HG02571 (cell line): Measurements from ENCODE around the gene PRKAG2.

ENCODE experiments used
- ATAC-seq: cut with Tn5 transposase; IDR thresholded peaks from one replicate; pipeline ENCODE4 v1.9.1; 2021; ENCODE audit warnings: mild to moderate bottlenecking, moderate library complexity; ENCODE audit not compliant: unreplicated experiment

Gene PRKAG2

GRCh38 chr7:151866761-151867655, 9.9 kb downstream of the PRKAG2 start:
- ATAC-seq = no peak

- ATAC-seq = no peak
Measured at GRCh38 chr7:151866028-151866427, 10.9 kb downstream of the PRKAG2 start.

GRCh38 chr7:151865070-151865670, 11.7 kb downstream of the PRKAG2 start:
- no peak for ATAC-seq

GRCh38 chr7:151864561-151864960, 12.4 kb downstream of the PRKAG2 start:
- no peak for ATAC-seq

GRCh38 chr7:151864081-151864480, 12.8 kb downstream of the PRKAG2 start:
- no peak for ATAC-seq

GRCh38 chr7:151863386-151864079, 13.4 kb downstream of the PRKAG2 start:
- ATAC-seq = no peak

GRCh38 chr7:151862606-151863381, 14.1 kb downstream of the PRKAG2 start:
- no peak for ATAC-seq

GRCh38 chr7:151861881-151862280, 15.0 kb downstream of the PRKAG2 start:
- no peak for ATAC-seq

GRCh38 chr7:151860771-151861170, 16.1 kb downstream of the PRKAG2 start:
- ATAC-seq = no peak

- no peak for ATAC-seq
Measured at GRCh38 chr7:151859948-151860685, 16.8 kb downstream of the PRKAG2 start.

- ATAC-seq = no peak
Measured at GRCh38 chr7:151859111-151859947, 17.6 kb downstream of the PRKAG2 start.

- no peak for ATAC-seq
Measured at GRCh38 chr7:151858456-151858855, 18.5 kb downstream of the PRKAG2 start.

- ATAC-seq = no peak
Measured at GRCh38 chr7:151857866-151858450, 19.0 kb downstream of the PRKAG2 start.

- no peak for ATAC-seq
Measured at GRCh38 chr7:151857412-151857811, 19.5 kb downstream of the PRKAG2 start.

- ATAC-seq = no peak
Measured at GRCh38 chr7:151856516-151856915, 20.4 kb downstream of the PRKAG2 start.

- ATAC-seq = no peak
Measured at GRCh38 chr7:151856098-151856497, 20.8 kb downstream of the PRKAG2 start.

GRCh38 chr7:151854720-151855071, 22.2 kb downstream of the PRKAG2 start:
- no peak for ATAC-seq

GRCh38 chr7:151853896-151854719, 22.8 kb downstream of the PRKAG2 start:
- no peak for ATAC-seq
